Stimulated activated CD8-positive, alpha-beta memory T cell treated with anti-CD3 and anti-CD28 coated beads, Interleukin-4, amount 100 ng/mL, for 1 hour (primary cell): ENCODE measurements around the gene AURKA.

Experiments
- DNase-seq, 2 donors: peaks; one replicate each; pipeline ENCODE4 v3.0.0-alpha.2; 2020; ENCODE audit warnings: low read depth in 2 of 2, low spot score in 1 of 2

AURKA gene

DNA sequence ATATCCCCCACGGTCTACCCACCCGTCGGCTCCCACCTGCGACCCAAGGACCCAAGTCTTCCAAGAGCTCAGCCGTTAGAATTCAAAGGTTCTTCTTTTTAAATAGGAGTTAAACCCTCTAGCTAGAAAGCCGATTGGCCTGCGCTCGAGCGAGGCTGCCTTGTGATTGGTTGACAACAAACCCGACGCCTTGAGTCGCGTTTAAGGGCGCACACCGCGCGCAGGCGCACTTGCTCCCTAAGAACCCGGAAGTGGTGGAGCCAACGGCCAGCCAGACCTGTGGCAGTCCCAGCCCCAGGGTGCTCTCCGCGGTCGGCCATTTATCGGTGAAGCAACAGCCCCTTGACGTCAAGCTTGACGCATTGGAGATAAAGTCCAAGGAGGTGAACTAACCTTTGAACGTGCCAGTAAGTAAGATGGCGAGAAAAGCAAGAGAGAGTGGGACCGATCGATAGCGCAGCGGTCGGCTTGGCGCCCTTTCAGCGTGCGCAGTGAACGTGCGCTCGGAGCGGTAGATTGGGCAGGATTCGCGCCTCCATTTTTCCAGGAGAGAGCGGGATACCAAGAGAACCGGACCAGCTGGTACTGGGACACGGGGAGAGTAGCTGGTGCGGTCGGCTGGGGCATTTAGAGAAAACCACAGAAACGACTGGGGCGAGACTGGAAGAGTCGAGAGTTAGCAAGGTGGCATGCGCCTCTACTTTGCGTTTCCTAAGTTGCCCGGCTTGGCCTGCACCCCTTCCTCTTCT, at the start of gene AURKA, which contains the start of gene CSTF1:
Gene AURKA (minus strand): TSS at position 84 of the 749 bp plus-strand sequence. CDS start 4,018 bp downstream, outside the sequence.
Gene CSTF1 (plus strand): TSS at position 514 of the 749 bp plus-strand sequence. CDS start 2,908 bp downstream, outside the sequence.
- peak; percentile 98 to 99 for DNase-seq

DNA sequence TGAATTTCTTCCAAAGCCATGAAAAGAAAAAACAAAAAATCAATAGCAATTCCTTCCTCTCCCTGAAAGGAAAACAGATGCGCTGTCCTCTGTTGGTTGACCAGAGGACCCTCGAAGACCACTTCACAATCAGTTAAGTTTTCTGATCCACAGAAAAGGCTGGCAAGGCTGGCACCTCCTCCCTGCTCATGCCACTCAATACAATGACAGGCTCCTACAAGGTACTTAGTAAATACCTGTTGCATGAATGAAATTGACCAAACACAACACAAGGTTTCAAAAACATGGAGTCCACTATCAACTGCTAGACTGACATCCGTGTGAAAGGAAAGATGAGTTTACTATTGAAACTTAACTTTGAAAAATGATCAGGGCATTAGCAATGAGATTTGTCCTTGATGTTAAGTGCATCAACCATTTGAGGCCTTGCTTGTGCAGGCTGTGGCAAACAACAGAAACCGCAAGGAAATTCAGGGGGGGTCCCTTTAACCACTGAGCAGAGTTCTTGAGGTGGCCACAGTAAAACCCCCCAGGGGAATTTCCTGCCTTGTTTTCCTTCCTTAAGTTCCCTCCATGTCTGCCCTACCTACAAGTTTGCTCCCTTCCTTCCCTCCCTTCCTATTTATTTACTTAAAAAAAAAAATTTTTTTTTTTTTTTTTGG, 48.5 kb upstream of the AURKA start:
- DNase-seq, result peak; percentile 27 to 40

DNA sequence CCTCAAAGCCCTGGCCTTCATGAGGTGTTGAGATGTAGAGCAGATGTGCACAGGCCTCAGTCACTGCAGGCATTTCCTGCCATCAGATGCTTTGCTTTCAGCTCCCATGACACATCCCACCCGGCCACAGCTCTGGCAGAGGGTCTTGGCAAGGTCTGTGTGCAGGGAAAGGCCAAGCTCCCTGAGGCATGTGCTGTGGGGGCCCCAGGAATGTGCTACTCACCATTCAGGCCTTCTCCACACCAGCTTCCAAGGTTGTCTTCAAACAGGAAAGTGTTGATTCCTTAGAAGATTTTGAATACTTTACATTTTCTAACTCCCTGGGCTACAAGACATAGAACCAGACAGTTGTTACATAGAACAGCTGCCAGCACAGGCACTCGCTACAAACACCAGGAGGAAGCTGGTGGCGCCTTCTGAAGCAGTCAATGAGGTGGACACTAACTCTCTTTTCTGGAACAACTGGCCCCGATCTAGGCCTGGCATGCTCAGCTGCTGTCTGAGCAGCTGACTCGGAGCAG, 47.8 kb upstream of the AURKA start:
- no peak for DNase-seq

DNA sequence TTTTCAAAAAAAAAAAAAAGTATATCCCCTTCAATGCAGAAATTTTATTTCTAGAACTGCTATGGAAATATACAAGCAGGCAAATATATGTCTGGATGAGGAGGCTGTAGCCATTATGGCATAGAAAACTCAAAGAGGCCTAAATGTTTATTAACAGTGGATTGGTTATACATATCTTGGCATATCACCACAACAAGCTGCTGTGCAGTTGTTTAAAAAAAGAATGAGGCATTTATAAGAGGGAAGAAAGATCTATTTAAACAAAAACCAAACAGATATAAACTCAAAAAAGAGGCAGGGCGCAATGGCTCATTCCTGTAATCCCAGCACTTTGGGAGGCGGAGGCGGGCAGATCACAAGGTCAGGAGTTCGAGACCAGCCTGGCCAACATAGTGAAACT, 46.3 kb upstream of the AURKA start:
- DNase-seq, result no peak

DNA sequence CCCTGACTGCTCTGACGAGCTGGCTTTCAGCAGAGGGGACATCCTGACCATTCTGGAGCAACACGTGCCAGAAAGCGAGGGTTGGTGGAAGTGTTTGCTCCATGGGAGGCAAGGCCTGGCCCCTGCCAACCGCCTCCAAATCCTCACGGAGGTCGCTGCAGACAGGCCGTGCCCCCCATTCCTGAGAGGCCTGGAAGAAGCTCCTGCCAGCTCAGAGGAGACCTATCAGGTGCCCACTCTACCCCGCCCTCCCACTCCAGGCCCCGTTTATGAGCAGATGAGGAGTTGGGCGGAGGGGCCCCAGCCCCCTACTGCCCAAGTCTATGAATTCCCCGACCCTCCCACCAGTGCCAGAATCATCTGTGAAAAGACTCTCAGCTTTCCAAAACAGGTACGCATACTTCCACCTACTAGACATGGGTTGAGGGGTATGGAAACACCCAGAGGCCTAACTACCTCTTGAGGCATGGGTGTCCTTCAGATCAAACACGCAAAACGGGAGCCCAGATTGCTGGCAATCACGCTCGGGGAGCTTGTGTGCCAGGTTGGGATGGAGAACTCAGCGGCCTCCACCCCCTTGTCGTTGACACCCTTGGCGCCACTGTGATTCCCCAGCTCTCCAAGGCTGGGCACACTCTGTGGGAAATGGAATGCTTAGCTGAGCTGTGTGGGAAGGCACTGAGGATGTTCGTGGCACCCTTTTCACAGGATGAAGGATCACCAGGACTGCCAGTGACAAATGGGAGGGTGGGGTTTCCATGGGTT, 45.4 kb upstream of the AURKA start:
- no peak for DNase-seq

DNA sequence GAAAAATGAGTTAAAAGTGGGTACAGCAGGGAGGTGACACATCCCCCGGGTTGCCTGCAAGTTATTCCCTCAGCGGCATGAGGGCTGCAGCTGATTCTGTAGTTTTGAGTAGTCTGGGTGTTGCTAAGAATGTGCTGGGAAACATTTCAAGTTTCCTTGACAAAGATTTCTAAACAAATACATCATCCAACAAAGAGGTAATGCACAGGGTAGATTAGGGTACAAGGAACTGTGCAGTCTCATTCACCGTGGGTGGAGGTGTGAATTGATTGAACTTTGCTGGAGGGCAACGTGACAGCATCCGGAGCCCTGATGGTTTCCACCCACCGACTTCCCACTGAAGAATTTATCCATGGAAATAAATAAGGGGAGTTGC, 41.9 kb upstream of the AURKA start:
- DNase-seq, result no peak

DNA sequence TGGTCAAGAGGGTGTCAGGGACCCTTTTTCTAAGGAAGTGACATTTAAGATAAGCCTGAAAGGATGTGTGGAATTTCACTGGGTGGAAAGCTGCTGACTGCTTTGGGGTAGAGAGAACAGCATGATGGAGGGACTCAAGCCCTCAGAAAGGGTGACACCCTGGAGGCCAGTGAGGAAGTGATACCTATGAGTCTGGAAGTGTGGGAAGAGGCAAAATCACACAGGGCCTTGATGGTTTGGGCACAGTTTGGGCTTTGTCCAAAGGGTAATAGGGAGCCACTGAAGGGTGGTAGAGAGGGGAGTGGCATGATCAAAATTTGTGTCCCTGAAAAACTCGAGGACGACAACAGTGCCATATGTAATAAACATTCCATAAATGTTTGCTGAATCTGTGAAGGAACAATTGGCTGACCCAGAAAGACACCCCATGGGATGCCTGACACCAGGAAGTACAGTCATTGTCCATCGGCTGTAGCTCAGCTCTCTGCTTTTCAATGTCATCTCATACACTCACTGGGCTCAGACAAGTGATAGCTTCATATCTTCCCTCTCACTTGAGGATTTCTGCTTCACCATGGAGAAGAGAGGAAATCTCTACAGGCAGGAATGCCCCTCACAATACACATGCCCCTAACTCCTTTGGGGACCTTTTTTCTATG, 41.3 kb upstream of the AURKA start:
- no peak for DNase-seq

DNA sequence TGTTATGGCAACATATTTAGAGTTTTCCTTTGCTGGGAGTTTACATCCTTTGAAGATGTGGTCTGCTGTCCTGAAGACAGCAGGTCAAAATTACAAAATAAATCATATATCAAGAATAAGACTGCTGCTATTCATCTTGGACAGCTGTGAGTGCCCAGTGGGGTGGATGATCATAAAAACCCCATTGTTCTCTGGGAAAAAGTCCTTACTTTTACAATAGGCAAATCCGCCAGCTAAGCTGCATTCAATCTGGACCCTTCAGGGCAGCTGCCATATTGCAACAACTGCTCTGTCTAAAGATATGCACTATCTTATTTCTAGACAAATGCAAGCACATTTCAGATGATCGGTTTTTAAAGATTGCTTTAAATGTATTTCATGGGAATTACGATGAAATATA, 39.5 kb upstream of the AURKA start:
- no peak for DNase-seq

DNA sequence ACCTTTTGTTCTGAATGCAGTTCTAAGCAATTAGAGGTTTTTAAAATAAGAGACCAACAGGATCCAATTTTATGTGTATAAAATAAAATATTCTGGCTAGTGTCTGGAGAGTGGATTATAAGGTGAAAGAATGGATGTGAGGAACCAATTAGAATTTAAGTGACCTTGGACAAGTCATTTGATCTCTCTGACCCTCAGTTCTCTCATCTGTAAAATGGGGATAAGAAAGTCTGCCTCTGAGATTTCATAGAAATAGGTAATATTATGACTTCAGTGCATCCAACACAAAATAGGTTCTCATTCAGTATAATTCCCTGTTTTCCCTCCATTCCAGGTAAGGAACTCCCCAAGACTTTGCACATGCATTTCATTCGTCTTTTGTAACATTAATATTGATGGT, 38.9 kb upstream of the AURKA start:
- DNase-seq, result no peak

DNA sequence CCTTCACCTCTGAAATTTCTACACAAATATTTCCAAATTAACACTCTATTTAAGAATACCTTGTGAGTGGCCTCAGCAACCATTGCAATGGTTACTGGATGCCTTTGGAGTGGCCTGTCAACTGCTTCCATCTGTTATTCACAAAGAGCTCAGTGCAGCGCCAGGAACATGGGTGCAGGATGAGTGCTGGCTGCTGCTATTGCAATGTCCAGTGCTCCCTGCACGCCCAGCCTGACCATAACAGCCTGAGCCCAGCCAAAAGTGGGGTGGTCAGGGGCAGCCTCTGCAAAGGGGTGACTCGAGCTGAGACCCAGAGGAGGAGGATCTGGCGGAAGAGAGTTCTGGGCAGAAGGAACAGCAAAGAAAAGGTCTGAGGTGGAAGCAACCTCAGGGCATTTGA, 38.4 kb upstream of the AURKA start:
- no peak for DNase-seq

DNA sequence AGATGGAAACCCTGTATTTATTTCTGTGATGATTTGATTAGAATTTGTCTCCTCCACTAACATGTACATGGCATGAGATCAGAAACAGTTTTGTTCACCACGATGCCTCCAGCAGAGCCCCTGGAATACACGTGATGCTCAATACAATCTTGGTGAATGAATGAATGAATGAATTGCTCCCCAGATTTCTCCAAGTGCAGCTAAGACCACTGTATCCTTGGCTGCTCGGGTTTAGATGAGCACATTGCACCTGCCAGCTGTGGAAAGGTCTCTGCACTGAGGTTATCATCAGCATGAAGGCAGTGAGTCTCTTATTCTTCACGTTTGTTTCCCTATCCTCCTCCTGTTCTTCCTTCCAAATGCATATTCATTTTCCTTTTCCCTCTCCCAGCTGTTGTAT, 37.9 kb upstream of the AURKA start:
- DNase-seq, result no peak

DNA sequence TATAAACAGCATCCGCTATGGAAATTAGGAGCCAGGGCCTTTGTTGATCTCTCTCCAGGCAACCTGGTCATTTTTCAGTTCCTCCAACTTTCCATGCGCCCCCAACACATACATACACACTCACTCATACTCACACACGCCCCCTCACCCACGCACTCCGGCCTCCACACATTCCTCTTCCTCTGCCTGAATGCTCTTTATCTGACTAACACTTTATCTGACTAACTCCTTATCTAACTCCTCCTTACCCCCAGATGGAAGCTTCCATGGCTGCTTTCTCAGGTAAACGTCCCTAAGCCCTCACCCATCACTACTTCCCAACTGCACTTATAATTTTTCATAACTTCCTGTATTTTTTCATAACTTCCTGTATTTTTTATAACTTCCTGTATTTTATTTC, 37.5 kb upstream of the AURKA start:
- DNase-seq, result no peak

DNA sequence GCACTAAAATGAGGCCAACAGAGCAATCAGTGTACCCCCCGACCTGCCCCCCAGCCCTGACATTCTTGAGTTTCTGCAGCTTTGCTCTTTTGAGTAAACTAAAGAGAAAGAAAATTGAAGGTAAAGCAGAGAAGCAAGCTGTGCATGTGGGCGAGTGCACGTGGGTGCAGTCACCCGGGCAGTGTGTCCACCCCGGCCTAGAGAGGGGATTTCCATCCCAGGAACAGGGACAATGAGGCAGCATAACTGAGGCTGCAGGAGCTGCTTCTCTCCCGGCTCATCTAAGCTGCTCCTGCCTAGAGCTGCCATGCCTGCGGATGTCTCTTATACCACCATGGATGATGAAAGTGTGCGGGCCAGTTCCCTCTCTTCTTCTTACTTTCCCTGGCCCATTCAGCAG, 36.9 kb upstream of the AURKA start:
- no peak for DNase-seq

DNA sequence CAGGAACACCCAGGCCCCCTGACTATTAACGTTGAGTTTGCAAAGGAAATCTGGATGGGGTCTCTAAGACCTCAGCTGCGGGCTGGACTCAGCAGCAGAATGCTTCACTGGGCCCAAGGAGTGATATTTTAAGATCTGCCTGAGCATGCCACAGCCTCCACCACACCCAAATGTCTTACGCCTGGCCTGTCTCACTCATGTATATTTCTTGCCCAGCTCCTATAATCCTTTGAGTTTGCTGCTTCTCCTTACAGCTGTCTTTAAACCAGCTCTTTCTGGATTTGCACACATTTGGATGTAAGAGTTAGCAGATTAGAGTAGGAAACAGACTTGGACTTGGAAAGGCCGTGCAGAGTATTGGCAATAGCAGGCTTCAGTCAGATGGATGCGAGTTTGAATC, 36.4 kb upstream of the AURKA start:
- DNase-seq, result no peak

DNA sequence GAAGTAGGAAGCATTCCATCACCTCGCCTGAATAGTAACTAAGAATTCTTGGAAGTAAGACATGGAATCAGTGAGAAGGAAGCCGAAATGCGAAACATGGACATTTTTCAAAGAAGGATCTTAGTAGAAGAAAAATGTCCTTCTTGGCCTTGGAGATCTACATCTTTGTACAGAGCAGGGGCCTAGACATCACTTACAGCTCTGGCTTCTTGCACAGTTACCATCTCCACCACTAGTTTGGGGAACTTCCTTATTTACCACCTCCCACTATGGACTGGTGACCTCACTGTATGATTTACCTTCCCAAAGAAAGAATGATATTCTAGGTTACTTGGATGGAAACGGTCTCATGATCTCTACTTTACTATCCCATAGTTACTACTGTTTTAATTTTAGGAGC, 35.8 kb upstream of the AURKA start:
- DNase-seq, result no peak

DNA sequence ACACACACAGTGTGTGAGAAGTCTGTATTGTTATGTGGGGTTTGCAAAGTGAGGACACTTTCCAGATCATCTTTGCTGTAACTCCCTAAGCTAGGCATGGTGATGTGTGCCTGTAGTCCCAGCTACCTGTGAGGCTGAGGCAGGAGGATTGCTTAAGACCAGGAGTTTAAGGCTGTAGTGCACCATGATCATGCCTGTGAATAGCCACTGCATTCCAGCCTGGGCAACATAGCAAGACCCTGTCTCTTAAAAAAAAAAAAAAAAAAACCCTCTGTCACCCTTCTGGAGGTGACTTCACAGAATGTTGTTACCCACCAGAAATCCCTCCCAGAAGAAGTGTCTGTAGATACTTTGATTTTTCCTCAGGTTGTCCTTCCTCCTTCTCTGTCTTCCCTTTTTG, 34.9 kb upstream of the AURKA start:
- DNase-seq, result no peak

DNA sequence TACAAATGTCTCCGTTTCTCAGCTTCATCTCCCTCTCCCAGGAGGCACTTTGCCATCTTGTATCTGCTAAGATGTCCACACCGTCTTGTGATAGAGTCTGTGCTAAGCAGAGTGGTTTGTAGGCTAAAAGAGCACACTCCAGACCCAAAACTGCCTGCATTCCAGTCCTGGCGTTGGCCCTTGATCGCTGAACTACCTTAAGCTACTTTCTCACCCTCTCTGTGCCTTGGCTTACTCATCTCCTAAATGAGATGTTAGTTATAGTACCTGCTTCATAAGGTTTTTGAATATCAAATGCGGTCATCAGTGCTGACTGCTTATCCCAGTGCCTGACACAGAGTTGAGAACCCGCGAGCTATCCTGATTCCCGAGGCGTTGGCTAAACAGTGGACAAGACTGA, 34.0 kb upstream of the AURKA start:
- DNase-seq, result no peak

DNA sequence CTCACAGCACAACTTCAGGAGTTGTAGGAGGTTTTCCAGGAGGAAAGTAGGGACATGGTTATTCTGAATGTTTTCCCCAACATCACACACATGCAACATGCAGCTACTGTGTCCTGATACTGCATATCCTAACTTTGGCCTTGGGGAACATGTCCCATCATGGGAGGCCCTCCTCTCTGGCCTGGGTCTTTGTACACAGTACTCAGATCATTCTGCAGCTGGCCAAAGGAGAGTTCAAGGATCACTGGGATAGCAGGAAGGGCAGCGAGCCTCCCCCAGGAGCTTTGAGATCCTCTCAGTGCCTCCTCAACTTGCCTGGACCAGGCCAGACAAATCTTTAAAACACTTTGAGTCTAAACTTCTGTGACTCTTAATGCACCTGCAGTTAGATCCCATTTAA, 32.9 kb upstream of the AURKA start:
- DNase-seq, result no peak

DNA sequence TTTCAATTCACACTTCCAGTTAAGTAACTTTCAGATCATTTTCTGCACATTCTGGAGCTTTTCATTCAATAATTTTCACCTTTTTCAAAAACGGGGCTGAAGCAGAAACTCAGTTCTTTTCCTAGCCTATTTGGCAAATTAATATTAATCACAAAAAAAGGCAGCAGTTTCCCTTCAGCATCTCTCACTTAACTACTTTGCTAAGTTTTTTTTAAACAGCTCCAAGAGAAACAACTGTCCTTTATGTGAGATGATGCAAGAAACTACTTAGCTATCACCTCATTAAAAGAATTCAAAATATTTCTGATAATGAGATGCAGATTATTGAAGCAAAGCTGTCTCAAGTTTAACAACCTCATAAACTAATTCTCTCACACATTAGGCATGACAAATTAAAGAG, 31.9 kb upstream of the AURKA start:
- DNase-seq, result no peak

DNA sequence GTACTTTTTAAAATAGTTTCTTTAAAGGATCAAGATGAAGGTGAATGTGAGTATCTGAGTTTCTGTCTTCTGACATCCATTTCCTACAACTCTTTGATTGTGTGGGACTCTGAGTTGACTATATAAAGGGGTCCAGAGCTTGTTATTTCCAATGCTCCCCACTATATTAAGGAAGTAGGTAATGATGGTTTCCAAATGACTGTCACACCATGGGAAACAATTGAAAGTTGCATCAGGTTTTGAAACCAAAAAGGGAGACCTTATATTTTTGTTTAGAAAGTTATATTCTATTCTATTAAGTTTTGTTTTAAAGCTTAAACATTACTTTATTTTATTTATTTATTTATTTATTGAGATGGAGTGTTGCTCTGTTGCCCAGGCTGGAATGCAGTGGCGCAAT, 31.2 kb upstream of the AURKA start:
- DNase-seq, result no peak

DNA sequence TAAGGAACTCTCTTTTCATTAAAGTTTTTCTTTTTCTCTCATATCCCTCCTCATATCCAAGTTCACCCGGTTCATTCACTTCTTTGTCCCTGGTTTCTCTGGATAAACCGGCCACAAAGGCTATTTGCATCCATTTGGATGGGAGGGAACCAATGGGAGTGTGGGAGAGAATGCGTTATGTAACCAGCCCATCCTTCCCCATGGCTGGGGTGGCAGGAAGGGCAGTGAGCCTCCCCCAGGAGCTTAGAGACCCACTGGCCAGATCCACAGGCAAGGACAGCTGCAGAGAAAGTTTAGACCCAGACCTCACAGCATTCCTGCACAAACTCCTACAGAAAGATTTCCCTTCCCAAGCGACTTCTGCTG, 30.8 kb upstream of the AURKA start:
- DNase-seq, result no peak
